HAP-1 (cell line): ENCODE measurements around the gene ING5.
A peak's percentile ranks its signal among the peaks of the same experiment; 100 is the strongest.

ENCODE experiments used
- DNase-seq, 2 experiments: peaks; one replicate each; pipeline ENCODE4 v3.0.0-alpha.2; 2016 to 2020; ENCODE audit warnings: low spot score in 2 of 2
- H3K27me3 ChIP-seq: fragments of 250-450 bp; sonication (Bioruptor Pico); 2 replicates; pipeline ENCODE4 v1.5.1; 2020; ENCODE audit warnings: low read depth, mild to moderate bottlenecking, moderate library complexity
- H3K36me3 ChIP-seq: fragments of 250-450 bp; sonication (Bioruptor Pico); replicated peaks from 2 replicates; pipeline ENCODE4 v1.5.1; 2020; ENCODE audit warnings: mild to moderate bottlenecking
- H3K4me1 ChIP-seq: fragments of 250-450 bp; sonication (Bioruptor Pico); 2 replicates; pipeline ENCODE4 v1.5.1; 2020; ENCODE audit warnings: mild to moderate bottlenecking
- H3K4me3 ChIP-seq: fragments of 250-450 bp; sonication (Bioruptor Pico); 2 replicates; pipeline ENCODE4 v1.5.1; 2020; ENCODE audit warnings: mild to moderate bottlenecking, moderate library complexity
- H3K9me3 ChIP-seq: fragments of 250-450 bp; sonication (Bioruptor Pico); 2 replicates; pipeline ENCODE4 v1.5.1; 2020; ENCODE audit warnings: mild to moderate bottlenecking, moderate library complexity
- in situ Hi-C: fragments of 300-500 bp; cut with MboI; formaldehyde crosslinking; loops from 3 replicates; pipeline ENCODE4 v1.14.3; 2020; ENCODE audit warnings: low sequenced_read_pairs, inconsistent platforms, mixed read lengths

ING5 gene

DNA sequence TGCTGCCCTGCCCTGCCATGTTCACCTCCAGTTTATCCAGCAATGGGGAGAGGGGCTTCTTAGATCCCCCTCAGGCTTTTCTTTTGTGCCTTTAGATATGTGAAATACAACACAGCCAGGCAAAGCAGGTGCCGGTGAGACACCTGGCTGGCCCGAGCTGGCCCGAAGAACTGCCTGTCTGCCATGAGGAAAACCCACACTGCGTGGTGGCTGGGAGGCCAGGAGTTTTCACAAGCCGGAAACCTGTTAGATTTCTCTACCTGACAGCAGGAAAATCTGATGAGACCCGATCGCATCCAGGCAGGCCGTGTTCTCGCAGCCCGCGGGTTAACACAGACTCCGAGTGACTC lies 69.1 kb downstream of the ING5 start:
- Histone ChIP-seq H3K4me1 (peaks cover 11% of the 10 kb centered on the region), H3K4me3 (no peak overlapping the region), H3K27me3 (no peaks in the 10 kb centered on the region), H3K36me3 (no peaks in the 10 kb centered on the region), H3K9me3 (no peaks in the 10 kb centered on the region)
- in situ Hi-C loops: no loop called here
- no peak for DNase-seq

DNA sequence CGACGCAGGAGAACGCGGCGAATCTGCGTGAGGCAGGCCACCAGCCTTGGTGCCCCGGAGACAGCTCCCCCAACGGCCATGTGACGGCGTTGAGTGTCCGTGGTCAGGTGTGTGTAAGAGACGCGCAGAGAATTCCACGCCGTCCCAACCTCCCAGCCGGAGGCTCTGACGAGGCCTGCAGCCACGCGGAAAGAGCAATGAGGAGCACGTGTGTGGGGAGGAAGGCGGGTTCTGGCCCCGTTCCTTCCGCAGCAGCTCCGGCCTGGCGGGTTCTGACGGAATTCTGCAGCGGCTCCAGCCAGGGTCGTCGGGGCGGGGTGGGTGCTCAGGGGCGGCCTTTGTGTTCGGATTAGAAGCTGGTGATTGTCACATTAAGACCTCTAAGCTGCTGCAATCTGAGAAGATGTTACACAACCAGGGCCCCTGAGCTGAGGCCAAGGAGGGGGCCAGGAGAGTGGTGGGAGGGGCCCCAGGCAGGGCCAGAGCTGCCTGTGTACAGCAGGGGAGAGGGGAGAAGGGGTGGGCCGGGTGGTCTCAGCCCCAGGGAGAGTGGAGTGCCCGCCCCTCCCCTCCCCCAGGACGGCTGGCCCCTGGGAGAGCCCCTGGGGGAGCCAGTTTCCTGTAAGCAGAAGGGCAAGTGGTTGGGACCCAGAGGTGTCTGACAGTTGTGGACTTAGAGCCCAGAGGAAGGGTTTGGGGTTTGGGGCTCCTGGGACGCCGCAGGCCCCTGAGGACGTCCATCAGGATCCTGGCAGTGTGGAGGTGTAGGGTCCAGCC lies 69.6 kb downstream of the ING5 start:
- in situ Hi-C loops: no loop called here
- DNase-seq: peak; percentile 88 to 92
- peaks cover 11% of the 10 kb centered on the region for H3K4me1 ChIP-seq
- H3K9me3 ChIP-seq: no peaks in the 10 kb centered on the region
- no peak overlapping the region for H3K4me3 ChIP-seq
- H3K36me3 ChIP-seq: no peaks in the 10 kb centered on the region
- H3K27me3 ChIP-seq: no peaks in the 10 kb centered on the region

DNA sequence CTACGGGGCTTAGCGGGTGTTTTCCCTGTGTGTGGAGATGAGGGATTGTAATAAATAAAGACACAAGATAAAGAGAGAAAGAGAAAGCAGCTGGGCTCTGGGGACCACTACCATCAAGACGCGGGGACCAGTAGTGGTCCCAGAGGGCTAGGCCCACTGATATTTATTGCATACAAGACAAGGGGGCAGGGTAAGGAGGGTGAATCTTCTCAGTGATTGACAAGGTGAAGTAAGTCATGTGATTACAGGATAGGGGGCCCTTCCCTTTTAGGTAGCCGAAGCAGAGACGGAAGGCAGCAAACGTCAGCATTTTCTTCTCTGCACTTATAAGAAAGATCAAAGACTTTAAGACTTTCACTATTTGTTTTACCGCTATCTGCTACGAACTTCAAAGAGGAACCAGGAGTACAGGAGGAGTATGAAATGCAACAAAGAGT lies 70.2 kb downstream of the ING5 start:
- Histone ChIP-seq H3K27me3 (no peaks in the 10 kb centered on the region), H3K4me3 (no peak overlapping the region), H3K9me3 (no peaks in the 10 kb centered on the region), H3K36me3 (no peaks in the 10 kb centered on the region), H3K4me1 (peaks cover 11% of the 10 kb centered on the region)
- in situ Hi-C loops: no loop called here
- peak in 1 of 2 experiments; percentile 25 for DNase-seq

DNA sequence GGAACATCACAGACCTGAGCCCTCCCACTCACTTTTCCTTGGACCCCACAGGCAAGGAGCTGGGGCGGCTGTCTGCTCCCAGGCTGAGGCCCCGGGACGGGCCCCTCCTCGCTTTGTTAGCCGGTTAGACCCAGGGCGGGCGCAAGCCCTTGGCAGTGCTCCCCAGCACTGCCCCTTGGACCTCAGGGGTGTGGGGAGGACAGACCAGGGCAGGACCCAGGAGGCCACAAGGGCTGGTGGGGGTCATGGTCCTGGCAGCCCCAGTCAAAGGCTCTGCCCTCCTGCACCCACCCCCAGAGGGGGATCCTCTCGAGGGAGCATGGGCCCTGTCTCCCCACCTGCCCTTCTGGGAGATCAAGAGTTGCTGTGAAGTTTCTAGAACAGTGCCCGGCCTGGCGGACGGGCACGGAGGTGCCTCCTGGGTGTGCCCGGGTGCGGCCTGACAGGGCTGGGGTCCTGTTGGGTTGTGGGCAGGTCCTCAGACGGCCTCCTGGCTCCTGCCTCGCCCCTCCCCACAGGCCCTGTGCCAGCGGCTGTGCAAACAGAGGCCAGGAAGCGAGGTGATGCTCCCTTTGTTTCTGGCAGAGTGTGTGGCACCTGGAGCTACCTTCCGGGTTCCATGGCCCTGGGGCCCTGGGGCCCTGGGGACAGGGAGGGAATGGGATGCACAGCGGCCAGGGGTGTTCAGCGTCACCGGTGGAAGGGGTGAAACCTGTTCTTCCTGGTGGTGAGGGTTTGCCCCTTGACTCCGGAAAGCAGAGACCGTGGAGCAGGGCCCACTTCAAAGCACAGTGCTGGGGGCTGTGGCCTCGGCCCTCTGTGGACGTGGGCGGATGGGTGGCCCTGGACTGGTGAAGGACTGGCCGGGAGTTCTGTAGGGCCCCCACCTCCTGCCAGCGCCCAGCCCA lies 71.9 kb downstream of the ING5 start:
- peak in 1 of 2 experiments; percentile 7 for DNase-seq
- Histone ChIP-seq H3K36me3 (no peaks in the 10 kb centered on the region), H3K9me3 (no peaks in the 10 kb centered on the region), H3K27me3 (no peaks in the 10 kb centered on the region), H3K4me1 (peaks cover 11% of the 10 kb centered on the region), H3K4me3 (no peak overlapping the region)
- in situ Hi-C loops: no loop called here

DNA sequence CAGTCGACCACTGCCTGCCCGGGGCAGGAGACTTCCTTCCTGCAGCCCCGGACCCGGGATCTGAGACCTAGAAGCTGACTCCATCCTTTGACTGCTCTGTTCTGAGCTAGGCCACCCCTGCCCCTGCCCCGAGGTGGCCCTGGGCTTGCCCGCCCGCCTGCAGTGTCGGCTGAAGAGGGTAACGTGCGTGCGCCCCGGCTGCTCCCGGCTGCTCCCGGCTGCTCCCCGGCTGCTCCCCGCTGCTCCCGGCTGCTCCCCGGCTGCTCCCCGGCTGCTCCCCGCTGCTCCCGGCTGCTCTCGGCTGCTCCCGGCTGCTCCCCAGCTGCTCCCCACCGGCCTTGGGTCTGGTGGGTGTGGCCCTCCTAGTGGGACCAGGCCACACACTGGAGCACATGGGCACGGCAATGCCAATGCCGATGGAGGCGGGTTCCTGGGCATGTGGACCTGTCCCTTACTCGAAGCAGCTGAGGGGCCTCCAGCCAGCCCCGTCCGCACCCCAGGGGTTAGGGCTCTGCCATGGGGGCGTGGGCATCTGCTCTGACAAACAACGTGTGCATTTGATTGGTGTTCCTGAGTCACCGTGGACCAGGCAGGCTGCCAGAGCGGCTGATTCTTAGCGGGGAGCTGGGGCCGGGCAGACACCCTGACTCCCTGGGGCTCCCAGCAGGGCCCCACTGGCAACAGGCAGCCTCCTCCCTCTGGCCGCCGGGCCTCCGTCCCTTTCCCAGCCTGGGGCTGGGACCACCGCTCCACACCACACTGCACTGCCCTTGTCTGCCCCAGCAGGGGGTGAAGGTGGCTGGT lies 72.8 kb downstream of the ING5 start:
- H3K4me1 ChIP-seq: peaks cover 11% of the 10 kb centered on the region
- H3K9me3 ChIP-seq: no peaks in the 10 kb centered on the region
- no peaks in the 10 kb centered on the region for H3K27me3 ChIP-seq
- no peak overlapping the region for H3K4me3 ChIP-seq
- peak in 1 of 2 experiments; percentile 10 for DNase-seq
- in situ Hi-C loops: no loop called here
- no peaks in the 10 kb centered on the region for H3K36me3 ChIP-seq

DNA sequence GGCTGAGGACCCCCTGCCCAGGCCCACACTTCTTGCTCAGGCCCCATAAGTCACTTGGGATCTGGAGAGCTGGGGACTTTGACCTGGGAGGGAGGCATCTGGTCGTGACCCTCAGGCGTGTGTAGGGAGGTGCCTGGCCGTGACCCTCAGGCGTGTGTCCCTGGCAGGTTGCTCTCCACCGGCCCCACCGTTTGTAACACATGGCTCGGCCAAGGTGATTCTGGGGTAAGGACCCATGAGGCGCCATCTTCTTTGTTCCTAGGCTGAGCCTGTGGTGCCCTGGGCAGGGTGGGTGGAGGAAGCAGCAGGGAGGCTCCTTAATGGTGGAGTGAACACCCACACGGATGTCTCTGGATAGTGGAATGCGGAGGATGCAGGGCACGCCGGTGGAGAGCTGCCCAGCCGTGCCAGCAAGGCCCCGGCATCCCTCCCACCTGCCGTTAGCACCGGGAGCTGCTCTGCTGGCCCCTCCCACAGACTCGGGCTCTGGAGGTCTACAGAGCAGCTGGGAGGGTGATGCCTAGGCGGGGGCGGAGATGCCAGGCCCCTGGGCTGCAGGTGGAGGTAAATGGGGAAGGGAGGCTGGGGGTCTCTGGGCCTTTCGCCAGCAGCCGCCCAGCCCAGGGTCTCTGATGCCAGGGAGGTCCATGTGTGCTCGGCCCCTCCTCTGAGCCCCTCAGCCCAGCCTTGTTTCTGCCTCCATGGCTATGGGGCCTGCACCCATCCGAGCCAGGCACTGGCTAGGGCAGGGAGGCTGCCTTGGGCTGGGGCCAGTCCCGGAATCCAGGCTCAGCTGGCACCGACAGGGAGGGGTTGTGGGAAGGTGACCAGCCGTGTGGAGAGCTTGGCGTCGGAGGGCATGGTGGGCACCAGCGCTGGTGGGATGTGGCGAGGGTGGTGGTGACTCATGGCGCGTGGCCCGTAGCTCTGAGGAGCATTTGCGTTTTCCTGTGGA lies 73.7 kb downstream of the ING5 start:
- Histone ChIP-seq H3K4me1 (peaks cover 9% of the 10 kb centered on the region), H3K36me3 (no peaks in the 10 kb centered on the region), H3K9me3 (no peaks in the 10 kb centered on the region), H3K27me3 (no peaks in the 10 kb centered on the region), H3K4me3 (no peak overlapping the region)
- peak in 1 of 2 experiments; percentile 9 for DNase-seq
- in situ Hi-C loops: no loop called here

DNA sequence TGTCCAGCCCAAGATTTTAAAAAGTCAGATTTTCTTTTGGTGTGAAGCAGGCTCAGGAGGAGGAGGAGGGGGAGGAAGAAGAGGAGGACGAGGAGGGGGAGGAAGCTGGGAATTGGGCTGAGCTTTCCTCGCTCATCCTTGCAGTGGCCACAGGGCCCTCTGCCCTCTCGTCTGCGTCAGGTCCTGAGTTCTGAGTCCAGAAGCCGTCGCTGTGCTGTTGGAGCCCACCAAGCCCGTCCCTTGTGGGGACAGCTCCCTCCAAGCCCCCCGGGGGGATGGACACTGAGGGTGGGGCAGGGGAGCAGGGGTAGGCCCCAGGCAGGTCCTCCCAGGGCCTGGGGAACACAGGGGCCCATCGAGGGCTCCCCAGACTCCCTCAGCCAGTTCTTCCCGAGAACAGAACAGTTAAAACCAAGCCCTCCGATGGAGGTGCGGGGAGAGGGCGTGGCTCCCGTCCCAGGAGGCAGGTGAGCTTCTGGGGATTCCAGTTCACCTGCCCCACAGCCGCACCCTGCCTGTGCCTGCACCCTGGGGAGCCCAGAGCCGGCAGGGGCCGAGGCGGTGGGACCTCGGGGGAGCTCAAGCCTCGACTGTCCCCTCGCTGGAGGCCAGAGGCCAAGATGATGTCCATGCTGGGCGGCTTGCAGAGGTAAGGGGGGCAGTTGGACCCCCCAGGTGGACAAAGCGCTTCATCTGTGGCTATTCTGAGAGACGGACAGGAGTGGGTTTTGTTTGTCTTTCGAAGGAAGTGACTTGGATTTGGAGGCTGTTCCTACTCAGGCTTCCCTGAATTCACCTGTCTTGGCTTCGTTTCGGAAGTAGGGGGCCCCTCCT lies 74.7 kb downstream of the ING5 start, which contains the start of gene GAL3ST2:
Gene GAL3ST2 (plus strand): TSS at position 487 of the 834 bp plus-strand sequence. CDS start 134 bp downstream, at position 621.
- in situ Hi-C loops: no loop called here
- Histone ChIP-seq H3K36me3 (no peaks in the 10 kb centered on the region), H3K27me3 (no peaks in the 10 kb centered on the region; the same call in 1 of the 2 replicates), H3K9me3 (no peaks in the 10 kb centered on the region), H3K4me1 (no peaks in the 10 kb centered on the region; the same call in none of the 2 replicates), H3K4me3 (no peak within 1 kb of the TSS)
- no peak for DNase-seq

DNA sequence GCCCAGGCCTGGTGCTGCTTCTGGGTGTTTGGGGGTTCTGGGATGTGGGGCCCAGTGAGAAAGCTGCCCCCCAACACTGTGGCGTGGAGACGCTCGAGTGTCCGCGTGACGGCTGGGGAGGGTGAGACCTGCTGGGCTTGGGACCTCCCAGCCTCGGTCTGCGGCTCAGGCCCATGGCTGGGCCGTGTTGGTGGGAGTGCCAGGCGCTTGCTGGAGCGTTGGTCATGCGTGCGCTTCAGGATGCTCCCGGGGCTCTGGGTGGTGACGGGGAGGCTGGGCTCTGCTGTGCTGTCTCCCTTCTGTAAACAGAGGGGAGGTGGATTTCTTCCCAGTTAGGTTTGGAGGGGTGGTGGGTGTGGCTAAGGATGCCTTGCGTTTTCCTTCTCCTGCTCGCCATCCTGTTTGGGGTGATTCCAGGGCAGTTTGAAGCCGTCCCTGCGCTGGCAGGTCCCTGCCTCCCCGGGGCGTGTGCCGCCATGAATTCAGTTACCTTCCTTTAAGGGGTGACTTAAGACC lies 75.4 kb downstream of the ING5 start:
- DNase-seq: no peak
- Histone ChIP-seq H3K36me3 (no peaks in the 10 kb centered on the region), H3K4me1 (no peaks in the 10 kb centered on the region; the same call in 1 of the 2 replicates), H3K27me3 (no peaks in the 10 kb centered on the region; the same call in 1 of the 2 replicates), H3K9me3 (no peaks in the 10 kb centered on the region), H3K4me3 (no peak overlapping the region)
- in situ Hi-C loops: no loop called here

DNA sequence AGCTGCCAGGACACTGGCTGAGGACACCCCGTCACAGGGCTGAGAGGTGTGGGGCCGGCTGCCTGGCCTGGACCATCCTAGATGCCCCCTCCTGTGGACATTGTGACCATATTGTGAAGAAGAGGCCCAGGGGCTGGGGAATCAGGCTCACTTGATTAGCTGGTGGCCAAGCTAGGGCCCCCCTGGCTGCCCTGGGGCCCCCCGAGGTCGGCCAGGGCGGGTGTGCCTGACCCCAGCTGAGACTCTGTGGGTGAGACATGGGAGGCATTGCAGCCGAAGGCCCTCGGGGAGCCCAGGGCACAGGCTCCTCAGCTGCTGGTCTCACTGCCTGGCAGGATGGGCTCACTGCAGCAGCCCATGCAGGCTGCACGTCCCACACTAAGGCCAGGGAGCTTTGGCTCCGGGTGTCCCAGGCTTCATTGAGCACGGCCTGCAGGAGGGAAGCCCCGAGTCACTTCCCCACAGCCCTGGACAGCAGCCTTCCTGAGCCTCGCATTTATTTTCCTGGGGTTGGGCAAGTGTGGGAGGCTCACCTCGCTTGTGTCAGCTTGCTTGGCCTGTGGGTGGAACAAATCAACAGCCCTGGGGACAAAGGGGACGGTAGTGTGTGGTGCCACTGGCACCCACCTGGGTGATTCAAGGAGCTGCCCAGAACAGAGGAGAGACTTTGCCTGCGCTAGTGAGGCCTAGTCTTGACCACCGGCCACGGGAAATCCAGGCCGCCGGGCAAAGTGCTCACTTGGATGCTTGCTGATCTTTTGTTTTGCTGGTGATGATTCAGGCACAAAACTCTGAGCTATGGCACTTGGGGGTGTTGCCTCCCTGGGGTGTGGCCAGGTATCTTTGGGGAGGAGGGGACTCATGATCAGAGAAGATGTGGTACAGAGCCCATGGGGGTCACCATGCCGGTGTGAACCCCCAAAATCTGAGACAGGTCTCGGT lies 76.1 kb downstream of the ING5 start:
- Histone ChIP-seq H3K9me3 (peaks cover 3% of the 10 kb centered on the region; the same call in 1 of the 2 replicates), H3K27me3 (no peaks in the 10 kb centered on the region; the same call in 1 of the 2 replicates), H3K4me3 (no peak overlapping the region), H3K36me3 (no peaks in the 10 kb centered on the region), H3K4me1 (no peaks in the 10 kb centered on the region)
- no peak for DNase-seq
- in situ Hi-C loops: no loop called here
